ENCODE data around the gene F8. TPM values are rescaled to one million over a fixed set of nuclear protein-coding genes. Genes with fewer than 3 reads are reported as not detected.
"Not testable (repeated sequence)": the region's sequence is repeated elsewhere in the genome, so short reads cannot be mapped to it uniquely, and the experiment has no call there.

Gene F8
- total RNA-seq, 1 experiment from 2014 or later = 15.2 TPM

- H3K27ac ChIP-seq = no peak overlapping the region
- POLR2A ChIA-PET (ENCODE audit: unreplicated experiment) = no interaction called here
- no peaks in the 10 kb centered on the region for H3F3A ChIP-seq (ENCODE audit: insufficient read depth, low read depth)
- no peak for DNase-seq
- no peak overlapping the region for H3K4me3 ChIP-seq
- no peaks in the 10 kb centered on the region for H3K9me2 ChIP-seq (ENCODE audit: insufficient read depth)
- CTCF ChIA-PET = no interaction called here
- no peaks in the 10 kb centered on the region for H3K4me1 ChIP-seq (replicated peaks; ENCODE audit: insufficient read depth)
- BruUV-seq (replicated peaks) = no TSS peak
- no peak for TF ChIP-seq EZH2 (IDR thresholded peaks at IDR 0.05; ENCODE audit: low read depth)
- TF ChIP-seq CTCF (conservative IDR thresholded peaks at IDR 0.05) = no peak
- H2AFZ ChIP-seq = no peak overlapping the region
- no peak overlapping the region for H3K4me2 ChIP-seq
- intact Hi-C loops (cut with micrococcal nuclease; ENCODE audit: unreplicated experiment) = no loop called here
- no peaks in the 10 kb centered on the region for H3K9me3 ChIP-seq (ENCODE audit: insufficient read depth, low read depth)
- no peaks in the 10 kb centered on the region for H3K36me3 ChIP-seq (ENCODE audit: low read depth)
- no peaks in the 10 kb centered on the region for H4K20me1 ChIP-seq (ENCODE audit: insufficient read depth)
- no peaks in the 10 kb centered on the region for H3K79me2 ChIP-seq (ENCODE audit: low read depth)
- H3K27me3 ChIP-seq (ENCODE audit: insufficient read depth, low read depth) = no peaks in the 10 kb centered on the region
Measured at GRCh38 chrX:154829134-154829533, 193.4 kb downstream of the F8 start.

- ChIA-PET POLR2A (ENCODE audit: unreplicated experiment) (no interaction called here), CTCF (no interaction called here)
Measured at GRCh38 chrX:154828016-154828408, 194.5 kb downstream of the F8 start.

GRCh38 chrX:154827194-154828015 lies 195.1 kb downstream of the F8 start:
- CTCF ChIA-PET = no interaction called here

More at GRCh38 chrX:154828016-154828408, 194.5 kb downstream of the F8 start:
- Histone ChIP-seq H3K79me2 (ENCODE audit: low read depth) (no peaks in the 10 kb centered on the region), H3F3A (ENCODE audit: insufficient read depth, low read depth) (no peaks in the 10 kb centered on the region), H3K9me2 (ENCODE audit: insufficient read depth) (no peaks in the 10 kb centered on the region), H2AFZ (no peak overlapping the region), H4K20me1 (ENCODE audit: insufficient read depth) (no peaks in the 10 kb centered on the region), H3K27ac (no peak overlapping the region), H3K4me2 (no peak overlapping the region), H3K9me3 (ENCODE audit: insufficient read depth, low read depth) (no peaks in the 10 kb centered on the region), H3K27me3 (ENCODE audit: insufficient read depth, low read depth) (no peaks in the 10 kb centered on the region), H3K4me3 (no peak overlapping the region), H3K4me1 (replicated peaks; ENCODE audit: insufficient read depth) (no peaks in the 10 kb centered on the region), H3K36me3 (ENCODE audit: low read depth) (no peaks in the 10 kb centered on the region)
- no peak for DNase-seq
- no TSS peak for BruUV-seq (replicated peaks)
- no peak for TF ChIP-seq EZH2 (IDR thresholded peaks at IDR 0.05; ENCODE audit: low read depth)
- no peak for TF ChIP-seq CTCF (conservative IDR thresholded peaks at IDR 0.05)
- intact Hi-C loops (cut with micrococcal nuclease; ENCODE audit: unreplicated experiment) = no loop called here

GRCh38 chrX:154825586-154825985 lies 196.9 kb downstream of the F8 start:
- H3K79me2 ChIP-seq (ENCODE audit: low read depth); CTCF ChIA-PET; POLR2A ChIA-PET (ENCODE audit: unreplicated experiment); H3K4me3 ChIP-seq; H3K27me3 ChIP-seq (ENCODE audit: insufficient read depth, low read depth); H3K9me3 ChIP-seq (ENCODE audit: insufficient read depth, low read depth); BruUV-seq (replicated peaks); intact Hi-C loops (cut with micrococcal nuclease; ENCODE audit: unreplicated experiment); H3K4me1 ChIP-seq (replicated peaks; ENCODE audit: insufficient read depth); DNase-seq; H2AFZ ChIP-seq; H3K36me3 ChIP-seq (ENCODE audit: low read depth); H3F3A ChIP-seq (ENCODE audit: insufficient read depth, low read depth); H4K20me1 ChIP-seq (ENCODE audit: insufficient read depth); H3K27ac ChIP-seq; H3K9me2 ChIP-seq (ENCODE audit: insufficient read depth); H3K4me2 ChIP-seq: not testable (repeated sequence)

More at GRCh38 chrX:154827194-154828015, 195.1 kb downstream of the F8 start:
- no peak overlapping the region for H2AFZ ChIP-seq
- TF ChIP-seq EZH2 (IDR thresholded peaks at IDR 0.05; ENCODE audit: low read depth) (no peak), CTCF (conservative IDR thresholded peaks at IDR 0.05) (no peak)
- H3K9me2 ChIP-seq (ENCODE audit: insufficient read depth) = no peaks in the 10 kb centered on the region
- no peaks in the 10 kb centered on the region for H3K4me1 ChIP-seq (replicated peaks; ENCODE audit: insufficient read depth)
- no peak overlapping the region for H3K4me2 ChIP-seq
- no peaks in the 10 kb centered on the region for H3K27me3 ChIP-seq (ENCODE audit: insufficient read depth, low read depth)
- H4K20me1 ChIP-seq (ENCODE audit: insufficient read depth) = no peaks in the 10 kb centered on the region
- no peak for DNase-seq
- H3K4me3 ChIP-seq = no peak overlapping the region
- H3K36me3 ChIP-seq (ENCODE audit: low read depth) = no peaks in the 10 kb centered on the region
- intact Hi-C loops (cut with micrococcal nuclease; ENCODE audit: unreplicated experiment) = no loop called here
- no peaks in the 10 kb centered on the region for H3K9me3 ChIP-seq (ENCODE audit: insufficient read depth, low read depth)
- H3K79me2 ChIP-seq (ENCODE audit: low read depth) = no peaks in the 10 kb centered on the region
- H3F3A ChIP-seq (ENCODE audit: insufficient read depth, low read depth) = no peaks in the 10 kb centered on the region
- H3K27ac ChIP-seq = no peak overlapping the region
- POLR2A ChIA-PET (ENCODE audit: unreplicated experiment) = no interaction called here
- no TSS peak for BruUV-seq (replicated peaks)
